PC-3 (cell line): Measurements from ENCODE around the gene MRPL49. TPM values are rescaled to one million over a fixed set of nuclear protein-coding genes. Genes with fewer than 3 reads are reported as not detected.

ENCODE experiments used
- ATAC-seq: fragments of 200-7000 bp; cut with Tn5 transposase; 2 replicates; pipeline ENCODE4 v1.9.1; 2020; ENCODE audit warnings: mild to moderate bottlenecking, moderate library complexity
- BruUV-seq: library from RNA; stranded (reverse); fragments of 400-500 nt; replicated peaks from 2 replicates; lab custom pipeline; 2021; lab: Mats Ljungman, UMichigan
- CTCF ChIA-PET: fragments of 300-600 bp; sonication (Branson Sonifier 250); formaldehyde crosslinking; loops from one replicate; lab custom pipeline; 2022; ENCODE audit warnings: antibody characterized with exemption; lab: Charles Lee
- POLR2A ChIA-PET: fragments of 300-600 bp; sonication (Branson Sonifier 250); formaldehyde crosslinking; loops from one replicate; lab custom pipeline; 2022; ENCODE audit warnings: antibody characterized with exemption; ENCODE audit not compliant: unreplicated experiment; lab: Charles Lee
- DNase-seq: peaks from one replicate; pipeline ENCODE4 v3.0.0-alpha.2; 2015
- H2AFZ ChIP-seq: fragments of 300-600 bp; sonication (generic); 2 replicates; pipeline ENCODE4 v1.6.0; 2016; ENCODE audit warnings: antibody characterized with exemption, low read length
- H3F3A ChIP-seq: fragments of 300-600 bp; sonication (generic); one replicate; pipeline ENCODE4 v1.6.0; 2017; ENCODE audit warnings: antibody characterized with exemption, low read length, control low read depth, mild to moderate bottlenecking; ENCODE audit not compliant: unreplicated experiment
- H3K27ac ChIP-seq: fragments of 300-600 bp; sonication (generic); 2 replicates; pipeline ENCODE4 v1.5.1; 2016; ENCODE audit warnings: mild to moderate bottlenecking, low read length
- H3K27me3 ChIP-seq: fragments of 300-600 bp; sonication (generic); 2 replicates; pipeline ENCODE4 v1.6.1; 2016; ENCODE audit warnings: low read length, mixed read lengths
- H3K36me3 ChIP-seq: fragments of 300-600 bp; sonication (generic); 2 replicates; pipeline ENCODE4 v1.6.1; 2016; ENCODE audit warnings: low read depth, mixed run types, low read length, mixed read lengths
- H3K4me1 ChIP-seq: fragments of 300-600 bp; sonication (generic); 2 replicates; pipeline ENCODE4 v1.5.1; 2016; ENCODE audit warnings: low read length; ENCODE audit not compliant: insufficient read depth
- H3K4me2 ChIP-seq: fragments of 300-600 bp; sonication (generic); 2 replicates; pipeline ENCODE4 v1.6.0; 2016; ENCODE audit warnings: low read length
- H3K4me3 ChIP-seq: fragments of 300-600 bp; sonication (generic); 2 replicates; pipeline ENCODE4 v1.5.1; 2016; ENCODE audit warnings: mild to moderate bottlenecking, low read length, mixed read lengths
- H3K79me2 ChIP-seq: fragments of 300-600 bp; sonication (generic); 2 replicates; pipeline ENCODE4 v1.6.1; 2017; ENCODE audit warnings: low read length, mixed read lengths
- H3K9ac ChIP-seq: fragments of 300-600 bp; sonication (generic); 2 replicates; pipeline ENCODE4 v1.6.0; 2016; ENCODE audit warnings: mild to moderate bottlenecking, low read length
- H3K9me2 ChIP-seq: fragments of 300-600 bp; sonication (generic); replicated peaks from 2 replicates; pipeline ENCODE4 v1.6.1; 2016; ENCODE audit warnings: mixed run types, low read length, mixed read lengths
- H3K9me3 ChIP-seq: fragments of 300-600 bp; sonication (generic); 2 replicates; pipeline ENCODE4 v1.6.1; 2016; ENCODE audit warnings: low read length, mixed read lengths
- H4K20me1 ChIP-seq: fragments of 300-600 bp; sonication (generic); 2 replicates; pipeline ENCODE4 v1.6.1; 2016; ENCODE audit warnings: low read length, mixed read lengths
- CTCF ChIP-seq: fragments of 300-600 bp; sonication (generic); conservative IDR thresholded peaks from 2 replicates; pipeline ENCODE4 v1.5.1; 2017; ENCODE audit warnings: antibody characterized with exemption, low read depth, mild to moderate bottlenecking, low read length
- EZH2 ChIP-seq: fragments of 300-600 bp; sonication (generic); IDR thresholded peaks from one replicate; pipeline ENCODE4 v1.6.1; 2017; ENCODE audit warnings: antibody characterized with exemption, mild to moderate bottlenecking, low read length; ENCODE audit not compliant: unreplicated experiment
- EZH2phosphoT487 ChIP-seq: fragments of 300-600 bp; sonication (generic); IDR thresholded peaks from 2 replicates; pipeline ENCODE4 v1.6.1; 2018; ENCODE audit warnings: mild to moderate bottlenecking, antibody characterized with exemption, low read length, borderline replicate concordance
- intact Hi-C: fragments of 100-400 bp; cut with micrococcal nuclease; formaldehyde crosslinking; loops from 2 replicates; pipeline ENCODE4 v1.9.0; 2023
- total RNA-seq: library from RNA; depleted of rRNA; stranded (reverse); fragments of >200 nt; gene quantifications from 2 replicates; pipeline ENCODE4 v1.2.3, GENCODE V29; 2014

MRPL49 gene
- total RNA-seq, 1 experiment from 2014 or later = 163 TPM

GRCh38 chr11:65133724-65134123, 11.6 kb downstream of the MRPL49 start:
- BruUV-seq = no TSS peak
- H3K9ac ChIP-seq = peak overlapping the region; percentile 98
- peak overlapping the region; percentile 87 for H2AFZ ChIP-seq
- H3K27ac ChIP-seq = peak overlapping the region; percentile 95
- H3K9me3 ChIP-seq = no peaks in the 10 kb centered on the region
- H3K4me2 ChIP-seq = peak overlapping the region; percentile 96
- TF ChIP-seq CTCF (no peak), EZH2 (no peak), EZH2phosphoT487 (no peak)
- no peak for ATAC-seq
- peaks cover 35% of the 10 kb centered on the region for H3K79me2 ChIP-seq
- H3K27me3 ChIP-seq = no peaks in the 10 kb centered on the region
- H3K9me2 ChIP-seq = no peaks in the 10 kb centered on the region
- no peaks in the 10 kb centered on the region; the same call in 1 of the 2 replicates for H4K20me1 ChIP-seq
- peak overlapping the region; percentile 90 for H3K4me3 ChIP-seq
- intact Hi-C loops = no loop called here
- ChIA-PET POLR2A (no interaction called here), CTCF (no interaction called here)
- H3K36me3 ChIP-seq = peaks cover 32% of the 10 kb centered on the region; the same call in 1 of the 2 replicates
- no peak for DNase-seq
- H3K4me1 ChIP-seq = peaks cover 16% of the 10 kb centered on the region
- no peaks in the 10 kb centered on the region for H3F3A ChIP-seq

- DNase-seq (peak; percentile 89), ATAC-seq (peak; percentile 70)
- H3K36me3 ChIP-seq = peaks cover 26% of the 10 kb centered on the region; the same call in 1 of the 2 replicates
- peaks cover 16% of the 10 kb centered on the region for H3K4me1 ChIP-seq
- no peaks in the 10 kb centered on the region for H3K27me3 ChIP-seq
- H4K20me1 ChIP-seq = no peaks in the 10 kb centered on the region; the same call in 1 of the 2 replicates
- intact Hi-C loops = no loop called here
- H3K9ac ChIP-seq = peak within 1 kb of the TSS; percentile 98
- no peaks in the 10 kb centered on the region for H3K9me2 ChIP-seq
- H3K4me3 ChIP-seq = peak within 1 kb of the TSS; percentile 90
- H3K4me2 ChIP-seq = peak within 1 kb of the TSS; percentile 96
- H2AFZ ChIP-seq = peak within 1 kb of the TSS; percentile 87
- peak within 1 kb of the TSS; percentile 95 for H3K27ac ChIP-seq
- no peaks in the 10 kb centered on the region for H3K9me3 ChIP-seq
- H3K79me2 ChIP-seq = peaks cover 35% of the 10 kb centered on the region
- H3F3A ChIP-seq = no peaks in the 10 kb centered on the region
- POLR2A ChIA-PET = interaction anchor here (0.6 to 1.8 kb wide), 4 partner anchors 9 to 48 kb away, joined by 3 to 24 read pairs (median 10); partner anchors contain the start of genes CAPN1, FAU and MRPL49
- no TSS peak for BruUV-seq
- TF ChIP-seq EZH2 (no peak), EZH2phosphoT487 (no peak), CTCF (no peak)
- CTCF ChIA-PET = interaction anchor here (0.6 to 1.1 kb wide), 2 partner anchors 47 to 120 kb away, joined by 3 to 4 read pairs; partner anchors contain the start of gene CAPN1
These were observed 12.3 kb downstream of the MRPL49 start, which contains the start of gene SYVN1 for GRCh38 chr11:65134240-65134951. SYVN1 (minus strand) TSS chr11:65134519; CDS start chr11:65133601, 918 bp downstream.
